Astrocyte of the spinal cord (primary cell): Measurements from ENCODE around the gene ATRNL1.

Source experiments
- DNase-seq: peaks from one replicate; pipeline ENCODE4 v3.0.0; 2011; ENCODE audit warnings: low read depth, low spot score
- H3K4me3 ChIP-seq: 2 replicates; pipeline ENCODE4 v1.5.1; 2011; ENCODE audit warnings: low read depth, mild to moderate bottlenecking, low read length, moderate library complexity
- CTCF ChIP-seq: IDR thresholded peaks from 2 replicates; pipeline ENCODE4 v1.5.1; 2012; ENCODE audit warnings: low read depth, mild to moderate bottlenecking, low read length, inconsistent platforms
- in situ Hi-C: cut with HindIII; loops from 2 replicates; pipeline ENCODE4 v1.10.0; 2017; ENCODE audit warnings: low sequenced_read_pairs

The ATRNL1 gene

GRCh38 chr10:115851695-115852094 lies 758.5 kb downstream of the ATRNL1 start:
- TF ChIP-seq CTCF = no peak
- in situ Hi-C loops = no loop called here
- H3K4me3 ChIP-seq = no peak overlapping the region
- no peak for DNase-seq

GRCh38 chr10:115854740-115855435 lies 761.7 kb downstream of the ATRNL1 start:
- DNase-seq = no peak
- in situ Hi-C loops = no loop called here
- H3K4me3 ChIP-seq = no peak overlapping the region
- no peak for TF ChIP-seq CTCF

- no peak for DNase-seq
- TF ChIP-seq CTCF = no peak
- no peak overlapping the region for H3K4me3 ChIP-seq
- in situ Hi-C loops = no loop called here
These were observed 763.4 kb downstream of the ATRNL1 start for GRCh38 chr10:115856580-115856979.

- DNase-seq = no peak
These were observed 764.7 kb downstream of the ATRNL1 start for GRCh38 chr10:115857856-115858255.

GRCh38 chr10:115860182-115861107 lies 767.3 kb downstream of the ATRNL1 start:
- no peak overlapping the region for H3K4me3 ChIP-seq
- in situ Hi-C loops = no loop called here
- DNase-seq = no peak
- TF ChIP-seq CTCF = no peak

More at GRCh38 chr10:115857856-115858255, 764.7 kb downstream of the ATRNL1 start:
- TF ChIP-seq CTCF = no peak
- H3K4me3 ChIP-seq = no peak overlapping the region
- in situ Hi-C loops = no loop called here

- in situ Hi-C loops = no loop called here
These were observed 768.3 kb downstream of the ATRNL1 start for GRCh38 chr10:115861455-115861854.

More at GRCh38 chr10:115861455-115861854, 768.3 kb downstream of the ATRNL1 start:
- TF ChIP-seq CTCF = no peak
- H3K4me3 ChIP-seq = no peak overlapping the region
- DNase-seq = no peak
